ENCODE measurements around the gene IPO9. TPM values are rescaled to one million over a fixed set of nuclear protein-coding genes. Genes with fewer than 3 reads are reported as not detected.
"Not testable (repeated sequence)": the region's sequence is repeated elsewhere in the genome, so short reads cannot be mapped to it uniquely, and the experiment has no call there.

Gene IPO9
- total RNA-seq, 1 donor from 2014 or later: 17.2 TPM

DNA sequence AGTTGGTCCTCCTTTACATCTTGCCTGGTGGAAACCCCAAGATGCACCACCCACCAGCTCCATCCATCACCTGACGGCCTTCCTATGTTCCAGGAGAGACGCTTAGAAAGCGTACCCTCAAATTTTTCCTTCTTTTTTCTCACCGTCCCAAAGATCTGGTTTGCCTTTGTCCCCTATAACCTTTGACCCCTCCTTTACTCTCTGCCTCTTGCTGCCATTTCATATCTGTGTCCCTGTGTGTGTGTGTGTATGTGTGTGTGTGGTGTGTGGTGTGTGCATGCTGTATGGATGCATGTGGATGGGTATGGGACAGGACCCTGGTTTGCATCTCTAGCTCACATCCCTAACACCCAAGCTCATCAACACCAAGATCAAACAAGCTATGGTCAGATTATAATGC lies 22.2 kb upstream of the IPO9 start:
- DNase-seq: no peak
- ATAC-seq (ENCODE audit: poor library complexity): no peak
- intact Hi-C loops (cut with DNase I): no loop called here

DNA sequence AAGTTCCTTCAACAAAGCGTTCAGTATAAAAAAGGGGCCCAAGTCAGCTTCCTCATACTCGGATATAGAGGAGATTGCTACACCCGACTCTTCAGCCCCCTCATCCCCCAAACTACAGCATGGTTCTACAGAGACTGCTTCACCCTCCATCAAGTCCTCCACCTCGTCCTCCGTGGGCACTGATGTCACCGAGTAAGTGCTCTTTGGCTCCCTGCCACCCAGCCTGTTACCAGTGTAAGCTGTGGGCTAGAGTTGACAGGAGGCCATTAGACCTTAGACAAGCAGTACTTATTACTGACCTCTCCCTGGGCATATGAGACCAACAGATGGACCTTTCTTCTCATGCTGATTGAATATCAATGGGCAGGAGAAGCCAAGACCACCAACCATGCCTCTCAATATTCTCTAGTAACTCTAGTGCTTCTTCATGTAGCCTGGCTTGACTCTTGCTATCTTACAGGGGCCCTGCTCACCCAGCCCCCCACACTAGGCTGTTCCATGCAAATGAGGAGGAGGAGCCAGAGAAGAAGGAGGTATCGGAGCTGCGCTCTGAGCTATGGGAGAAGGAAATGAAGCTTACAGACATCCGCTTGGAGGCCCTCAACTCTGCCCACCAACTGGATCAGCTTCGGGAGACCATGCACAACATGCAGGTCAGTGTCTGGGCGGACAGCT lies 20.9 kb upstream of the IPO9 start:
- peak; percentile 66 for ATAC-seq (ENCODE audit: poor library complexity)
- peak; percentile 71 for DNase-seq
- intact Hi-C loops (cut with DNase I): no loop called here

GRCh38 chr1:201808633-201808990 lies 20.3 kb upstream of the IPO9 start:
- ATAC-seq (ENCODE audit: poor library complexity) (no peak), DNase-seq (no peak)
- intact Hi-C loops (cut with DNase I): no loop called here

GRCh38 chr1:201809876-201810275 lies 19.1 kb upstream of the IPO9 start:
- DNase-seq: no peak
- no peak for ATAC-seq (ENCODE audit: poor library complexity)
- intact Hi-C loops (cut with DNase I): no loop called here

DNA sequence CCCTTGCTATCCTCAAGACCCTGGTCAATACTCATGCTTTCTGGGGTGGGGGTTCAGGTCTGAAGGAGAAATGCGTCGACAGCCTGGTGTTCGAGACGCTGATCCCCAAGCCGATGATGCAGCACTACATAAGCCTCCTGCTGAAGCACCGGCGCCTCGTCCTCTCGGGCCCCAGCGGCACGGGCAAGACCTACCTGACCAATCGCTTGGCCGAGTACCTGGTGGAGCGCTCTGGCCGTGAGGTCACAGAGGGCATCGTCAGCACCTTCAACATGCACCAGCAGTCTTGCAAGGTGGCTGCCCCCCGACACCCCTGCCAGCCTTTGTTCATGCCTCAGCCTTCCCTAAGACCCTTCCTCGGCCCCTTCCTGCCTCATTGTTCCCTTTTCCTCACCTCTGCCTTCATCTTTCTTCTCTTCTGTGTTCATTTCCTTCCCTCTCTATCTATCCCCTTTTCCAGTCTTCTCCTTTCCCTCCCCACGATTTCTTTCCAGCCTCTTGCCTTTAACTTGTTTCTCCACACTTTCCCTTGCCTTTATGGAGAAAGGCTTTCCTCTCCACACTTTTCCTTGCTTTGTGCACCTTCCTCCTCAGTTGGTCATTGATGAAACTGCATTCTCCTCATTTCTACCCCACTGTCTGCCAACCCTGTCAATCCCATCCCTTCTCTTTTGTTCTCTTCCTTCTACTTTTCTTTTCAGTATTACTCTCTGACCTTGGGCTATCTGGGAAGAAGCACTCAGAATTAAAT lies 18.3 kb upstream of the IPO9 start:
- DNase-seq (no peak), ATAC-seq (ENCODE audit: poor library complexity) (no peak)
- intact Hi-C loops (cut with DNase I): no loop called here

DNA sequence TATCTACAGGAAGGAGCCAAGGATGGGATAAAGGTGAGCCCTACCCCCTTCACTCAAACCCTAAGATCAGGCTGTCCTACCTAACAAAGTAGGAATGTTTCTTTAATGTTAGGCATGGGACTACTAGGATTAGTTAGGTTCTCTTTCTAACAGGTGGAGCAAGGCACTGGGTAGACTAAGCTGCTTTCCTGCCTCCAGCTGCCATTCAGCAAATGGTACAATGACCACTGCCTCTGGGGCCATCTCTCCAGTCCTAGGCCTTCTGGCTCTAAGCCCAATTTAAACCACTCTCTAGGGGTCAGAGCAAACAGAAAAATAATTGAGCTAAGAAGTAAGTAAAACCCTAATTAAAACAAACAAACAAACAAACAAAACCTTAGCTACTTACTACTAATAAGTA lies 15.7 kb upstream of the IPO9 start:
- no peak for ATAC-seq (ENCODE audit: poor library complexity)
- intact Hi-C loops (cut with DNase I): no loop called here
- DNase-seq: no peak

- intact Hi-C loops (cut with DNase I): no loop called here
- ATAC-seq (ENCODE audit: poor library complexity) (no peak), DNase-seq (no peak)
These were observed 12.6 kb upstream of the IPO9 start for GRCh38 chr1:201816309-201816854.

- intact Hi-C loops (cut with DNase I): no loop called here
- DNase-seq (no peak), ATAC-seq (ENCODE audit: poor library complexity) (no peak)
These were observed 9.8 kb upstream of the IPO9 start for GRCh38 chr1:201818971-201819750.

GRCh38 chr1:201820413-201820812 lies 8.5 kb upstream of the IPO9 start:
- ATAC-seq (ENCODE audit: poor library complexity): peak; percentile 49
- intact Hi-C loops (cut with DNase I): no loop called here
- DNase-seq: no peak

DNA sequence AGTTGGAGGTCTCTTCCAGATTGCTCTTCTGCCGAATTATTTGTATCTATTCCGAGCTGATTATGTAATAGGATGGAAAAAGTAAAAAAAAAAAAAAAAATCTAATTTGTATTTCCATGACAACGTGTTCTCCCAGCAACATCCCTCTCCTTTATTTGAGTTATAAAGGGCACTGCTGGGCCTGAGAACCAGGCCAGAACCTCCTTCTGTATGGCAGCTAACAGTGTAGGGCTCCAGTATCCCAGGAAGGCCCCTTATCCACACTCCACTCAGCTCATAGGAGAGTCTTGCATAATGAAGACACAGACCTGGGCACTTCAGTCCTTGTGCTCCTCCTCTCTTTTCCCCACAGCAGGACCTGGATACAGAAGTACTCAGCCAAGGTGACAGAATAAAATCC lies 3.7 kb upstream of the IPO9 start:
- DNase-seq (no peak), ATAC-seq (ENCODE audit: poor library complexity) (no peak)
- intact Hi-C loops (cut with DNase I): no loop called here

DNA sequence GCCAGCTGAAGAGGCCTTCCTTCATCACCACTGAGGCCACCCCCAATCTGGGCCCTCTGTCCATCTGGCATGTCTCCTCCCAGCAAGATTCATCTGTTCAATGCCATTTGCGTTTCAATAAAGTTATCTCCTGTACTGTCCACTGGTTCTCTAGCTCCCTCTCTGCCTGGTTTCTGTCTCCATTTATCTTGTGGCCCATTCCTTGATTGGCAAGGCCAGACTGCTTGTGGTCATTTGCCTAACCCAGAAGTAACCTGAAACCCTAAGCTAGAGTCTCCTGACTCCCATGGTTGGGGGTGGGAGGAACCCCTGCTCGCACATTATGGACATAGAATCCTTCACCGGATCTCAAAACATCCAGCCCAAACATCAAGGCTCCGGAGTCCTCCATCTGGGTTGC lies 2.1 kb upstream of the IPO9 start:
- no peak for ATAC-seq (ENCODE audit: poor library complexity)
- intact Hi-C loops (cut with DNase I): no loop called here
- no peak for DNase-seq

GRCh38 chr1:201827321-201828216 lies 1.4 kb upstream of the IPO9 start:
- DNase-seq: no peak
- ATAC-seq (ENCODE audit: poor library complexity): peak; percentile 3
- intact Hi-C loops (cut with DNase I): no loop called here

DNA sequence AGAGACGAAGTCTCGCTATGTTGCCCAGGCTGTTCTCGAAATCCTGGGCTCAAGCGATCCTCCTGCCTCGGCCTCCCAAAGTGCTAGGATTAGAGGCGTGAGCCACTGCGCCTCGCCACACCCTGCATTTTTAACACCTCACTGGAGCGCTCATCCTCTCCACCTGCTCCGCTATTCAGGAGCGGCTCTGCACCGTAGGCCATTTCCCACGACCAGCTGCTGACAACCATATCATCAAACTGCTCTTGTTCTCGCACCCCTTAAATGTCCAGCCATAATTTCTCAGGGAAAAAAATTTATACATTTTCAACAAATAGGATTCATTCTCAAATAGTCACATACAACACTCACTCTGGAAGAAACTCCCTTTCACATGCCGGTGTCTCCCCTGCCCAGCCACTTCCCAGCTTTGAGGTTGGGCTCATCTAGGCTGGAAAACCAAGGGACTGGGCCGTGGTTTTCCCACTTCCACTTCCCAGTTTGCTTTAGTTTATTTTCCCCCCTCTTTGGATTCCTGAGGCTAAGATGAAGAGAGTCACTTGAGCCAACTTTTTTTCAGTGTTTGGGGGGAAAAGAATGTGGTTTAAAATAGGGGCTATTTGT lies 639 bp upstream of the IPO9 start:
- ATAC-seq (ENCODE audit: poor library complexity): no peak
- intact Hi-C loops (cut with DNase I): no loop called here
- no peak for DNase-seq

- no peak for ATAC-seq (ENCODE audit: poor library complexity)
- DNase-seq: no peak
- intact Hi-C loops (cut with DNase I): no loop called here
These were observed 2.4 kb downstream of the IPO9 start for GRCh38 chr1:201831371-201831770.

DNA sequence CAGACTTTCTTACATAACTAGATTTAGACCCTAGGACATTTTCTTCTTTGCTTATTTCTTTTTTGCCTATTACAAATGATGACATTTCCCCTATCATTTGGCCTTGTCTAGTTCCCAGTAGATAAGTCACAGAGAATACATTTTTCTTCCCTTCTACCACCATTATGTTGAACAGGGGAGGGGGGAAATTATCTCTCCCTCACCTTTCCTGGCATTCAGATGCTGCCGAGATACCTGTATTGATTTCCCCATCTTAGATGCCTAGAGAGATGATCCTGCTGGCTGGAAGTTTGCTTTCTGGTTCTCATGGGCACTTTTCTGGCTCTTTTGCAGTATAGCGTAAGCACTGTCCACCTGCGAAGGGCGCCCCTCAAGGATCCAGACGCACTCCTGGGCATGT lies 5.7 kb downstream of the IPO9 start:
- ATAC-seq (ENCODE audit: poor library complexity) (no peak), DNase-seq (no peak)
- intact Hi-C loops (cut with DNase I): no loop called here

DNA sequence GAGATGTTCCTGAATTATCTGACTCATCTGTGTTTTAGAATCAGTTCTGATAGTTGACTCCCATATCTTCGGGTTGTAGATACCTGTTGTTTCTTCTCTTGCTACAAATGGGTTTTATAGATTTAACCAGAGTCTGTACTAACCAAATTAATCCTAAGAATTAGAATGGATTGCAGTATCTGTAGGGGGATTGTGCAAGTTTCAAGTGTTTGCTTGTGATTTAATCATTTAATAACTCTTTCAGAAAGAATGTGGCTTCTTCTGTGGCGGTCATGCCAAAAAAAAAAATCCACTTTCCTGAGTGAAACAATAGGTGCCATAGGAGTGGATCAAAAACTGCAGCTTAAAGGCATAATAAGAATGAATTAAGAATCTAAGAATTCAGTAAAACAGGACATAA lies 9.4 kb downstream of the IPO9 start:
- DNase-seq (no peak), ATAC-seq (ENCODE audit: poor library complexity) (no peak)
- intact Hi-C loops (cut with DNase I): no loop called here

DNA sequence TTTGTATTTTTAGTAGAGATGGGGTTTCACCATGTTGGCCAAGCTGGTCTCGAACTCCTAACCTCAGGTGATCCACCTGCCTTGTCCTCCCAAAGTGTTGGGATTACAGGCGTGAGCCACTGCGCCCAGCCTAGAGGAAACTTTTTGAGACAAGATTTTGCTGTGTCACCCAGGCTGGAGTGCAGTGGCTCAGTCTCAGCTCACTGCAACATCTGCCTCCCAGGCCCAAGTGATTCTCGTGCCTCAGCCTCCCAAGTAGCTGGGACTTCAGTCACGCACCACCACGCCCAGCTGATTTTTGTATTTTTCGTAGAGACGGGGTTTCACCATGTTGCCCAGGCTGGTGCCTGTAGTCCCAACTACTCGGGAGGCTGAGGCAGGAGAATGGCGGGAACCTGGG lies 10.1 kb downstream of the IPO9 start:
- ATAC-seq (ENCODE audit: poor library complexity); intact Hi-C loops (cut with DNase I); DNase-seq: not testable (repeated sequence)

- ATAC-seq (ENCODE audit: poor library complexity) (no peak), DNase-seq (no peak)
- intact Hi-C loops (cut with DNase I): no loop called here
These were observed 11.1 kb downstream of the IPO9 start for GRCh38 chr1:201840055-201840454.
